Osteocyte (in vitro differentiated cells): Measurements from ENCODE around the gene ZNF343. TPM values are rescaled to one million over a fixed set of nuclear protein-coding genes. Genes with fewer than 3 reads are reported as not detected.
"Not testable (repeated sequence)": the region's sequence is repeated elsewhere in the genome, so short reads cannot be mapped to it uniquely, and the experiment has no call there.

Experiments used
- DNase-seq: peaks from one replicate; pipeline ENCODE4 v3.0.0; 2021; ENCODE audit warnings: mixed read lengths; ENCODE audit not compliant: unreplicated experiment; ENCODE audit errors: extremely low spot score
- H3K27ac Mint-ChIP-seq: one replicate; pipeline ENCODE4 v1.8.0; 2021; ENCODE audit warnings: mild to moderate bottlenecking, mixed read lengths; ENCODE audit not compliant: unreplicated experiment
- H3K27me3 Mint-ChIP-seq: one replicate; pipeline ENCODE4 v1.8.0; 2021; ENCODE audit warnings: mixed read lengths; ENCODE audit not compliant: unreplicated experiment
- H3K36me3 Mint-ChIP-seq: one replicate; pipeline ENCODE4 v1.8.0; 2021; ENCODE audit warnings: mixed read lengths; ENCODE audit not compliant: unreplicated experiment
- H3K4me1 Mint-ChIP-seq: one replicate; pipeline ENCODE4 v1.8.0; 2021; ENCODE audit warnings: mixed read lengths; ENCODE audit not compliant: unreplicated experiment
- H3K4me3 Mint-ChIP-seq: one replicate; pipeline ENCODE4 v1.8.0; 2021; ENCODE audit warnings: mild to moderate bottlenecking, moderate library complexity, mixed read lengths; ENCODE audit not compliant: unreplicated experiment
- H3K9me3 Mint-ChIP-seq: one replicate; pipeline ENCODE4 v1.8.0; 2021; ENCODE audit warnings: mixed read lengths; ENCODE audit not compliant: unreplicated experiment
- total RNA-seq: library from RNA; stranded (reverse); gene quantifications from 2 replicates; pipeline ENCODE4 v1.2.1, GENCODE V29; 2021
- TF ChIP-seq, protein P1 (sequence below): fragments of 200-600 bp; sonication (generic); IDR thresholded peaks from 2 replicates; pipeline ENCODE4 v1.5.0; 2021; ENCODE audit warnings: antibody characterized with exemption, mild to moderate bottlenecking, moderate library complexity

The ZNF343 gene
- total RNA-seq, 1 donor from 2014 or later: 11.4 TPM

- TF ChIP-seq, protein P1, sequence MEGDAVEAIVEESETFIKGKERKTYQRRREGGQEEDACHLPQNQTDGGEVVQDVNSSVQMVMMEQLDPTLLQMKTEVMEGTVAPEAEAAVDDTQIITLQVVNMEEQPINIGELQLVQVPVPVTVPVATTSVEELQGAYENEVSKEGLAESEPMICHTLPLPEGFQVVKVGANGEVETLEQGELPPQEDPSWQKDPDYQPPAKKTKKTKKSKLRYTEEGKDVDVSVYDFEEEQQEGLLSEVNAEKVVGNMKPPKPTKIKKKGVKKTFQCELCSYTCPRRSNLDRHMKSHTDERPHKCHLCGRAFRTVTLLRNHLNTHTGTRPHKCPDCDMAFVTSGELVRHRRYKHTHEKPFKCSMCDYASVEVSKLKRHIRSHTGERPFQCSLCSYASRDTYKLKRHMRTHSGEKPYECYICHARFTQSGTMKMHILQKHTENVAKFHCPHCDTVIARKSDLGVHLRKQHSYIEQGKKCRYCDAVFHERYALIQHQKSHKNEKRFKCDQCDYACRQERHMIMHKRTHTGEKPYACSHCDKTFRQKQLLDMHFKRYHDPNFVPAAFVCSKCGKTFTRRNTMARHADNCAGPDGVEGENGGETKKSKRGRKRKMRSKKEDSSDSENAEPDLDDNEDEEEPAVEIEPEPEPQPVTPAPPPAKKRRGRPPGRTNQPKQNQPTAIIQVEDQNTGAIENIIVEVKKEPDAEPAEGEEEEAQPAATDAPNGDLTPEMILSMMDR: no peak
- DNase-seq: no peak
- Mint-ChIP-seq H3K4me1 (peaks cover 12% of the 10 kb centered on the region), H3K4me3 (no peak overlapping the region), H3K27me3 (peaks cover 4% of the 10 kb centered on the region), H3K27ac (no peak overlapping the region), H3K36me3 (no peaks in the 10 kb centered on the region), H3K9me3 (no peaks in the 10 kb centered on the region)
These were observed 6.5 kb upstream of the ZNF343 start for GRCh38 chr20:2515203-2515602.

DNA sequence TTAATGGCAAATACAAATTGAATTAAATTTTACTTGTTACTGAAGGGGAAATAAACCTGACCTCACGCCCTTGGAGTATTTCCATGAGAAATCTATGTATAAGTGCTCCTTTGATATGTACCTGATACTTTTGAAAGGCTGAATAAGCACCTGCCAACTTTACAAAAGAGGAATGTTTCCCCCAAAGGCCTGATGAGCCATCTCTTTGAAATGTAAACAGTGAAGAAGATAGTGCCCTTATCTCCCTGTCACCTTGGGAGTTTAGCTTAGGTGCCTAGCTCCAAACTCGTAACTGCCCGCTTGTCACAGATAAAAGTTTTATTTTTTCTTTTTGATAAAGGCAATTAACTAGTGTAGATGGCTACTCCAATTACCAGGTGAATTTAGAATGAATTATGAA lies 1.1 kb upstream of the ZNF343 start:
- Mint-ChIP-seq H3K36me3 (peaks cover 4% of the 10 kb centered on the region), H3K9me3 (no peaks in the 10 kb centered on the region), H3K27ac (no peak overlapping the region), H3K27me3 (peaks cover 4% of the 10 kb centered on the region), H3K4me3 (peak overlapping the region; percentile 14), H3K4me1 (peaks cover 13% of the 10 kb centered on the region)
- no peak for DNase-seq
- TF ChIP-seq, protein P1: no peak

- Mint-ChIP-seq H3K27ac (peak overlapping the region; percentile 96), H3K9me3 (no peaks in the 10 kb centered on the region), H3K4me1 (peaks cover 12% of the 10 kb centered on the region), H3K27me3 (peaks cover 4% of the 10 kb centered on the region), H3K36me3 (peaks cover 4% of the 10 kb centered on the region), H3K4me3 (peak overlapping the region; percentile 100)
- DNase-seq: no peak
- TF ChIP-seq, protein P1: no peak
These were observed 710 bp upstream of the ZNF343 start for GRCh38 chr20:2509468-2509781.

DNA sequence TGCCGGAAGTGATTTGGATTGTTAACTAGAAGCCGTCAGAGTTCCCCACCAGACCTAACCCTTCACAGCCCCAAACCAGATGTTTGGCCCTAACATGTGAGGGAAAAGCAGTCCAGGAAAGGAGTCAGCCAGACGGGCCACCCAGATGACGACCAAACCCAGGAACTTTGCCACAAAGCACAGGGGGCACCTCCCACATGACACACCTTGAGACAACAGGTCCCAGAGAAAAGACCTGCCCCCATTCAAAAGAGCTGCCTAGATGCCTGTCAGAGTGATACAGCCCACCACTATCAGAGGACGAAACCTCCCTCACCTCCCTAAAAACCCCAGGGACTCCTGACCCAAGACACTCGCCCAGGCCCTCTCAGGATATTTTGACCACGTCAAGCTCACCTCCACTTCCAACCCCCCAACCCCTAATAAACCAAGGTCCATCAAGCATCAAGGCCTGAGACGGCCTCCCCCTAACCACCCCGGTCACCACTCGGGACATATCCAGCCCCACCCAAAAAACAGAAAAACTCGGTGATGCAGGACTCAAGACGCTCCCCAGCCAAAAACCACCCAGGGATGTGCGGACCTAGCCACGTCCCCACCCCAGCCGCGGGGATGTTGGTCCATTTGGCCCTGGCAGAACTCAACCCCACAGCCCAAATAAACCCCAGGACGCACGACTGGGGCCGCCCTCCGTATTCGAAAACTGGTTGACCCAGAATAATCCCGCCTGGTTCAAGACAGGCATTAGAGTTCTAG lies 662 bp downstream of the ZNF343 start:
- TF ChIP-seq, protein P1: no peak
- peak overlapping the region; percentile 100 for H3K4me3 Mint-ChIP-seq
- H3K36me3 Mint-ChIP-seq: peaks cover 4% of the 10 kb centered on the region
- DNase-seq: no peak
- H3K27ac Mint-ChIP-seq: peak overlapping the region; percentile 96
- peaks cover 2% of the 10 kb centered on the region for H3K9me3 Mint-ChIP-seq
- peaks cover 12% of the 10 kb centered on the region for H3K4me1 Mint-ChIP-seq
- no peaks in the 10 kb centered on the region for H3K27me3 Mint-ChIP-seq

DNA sequence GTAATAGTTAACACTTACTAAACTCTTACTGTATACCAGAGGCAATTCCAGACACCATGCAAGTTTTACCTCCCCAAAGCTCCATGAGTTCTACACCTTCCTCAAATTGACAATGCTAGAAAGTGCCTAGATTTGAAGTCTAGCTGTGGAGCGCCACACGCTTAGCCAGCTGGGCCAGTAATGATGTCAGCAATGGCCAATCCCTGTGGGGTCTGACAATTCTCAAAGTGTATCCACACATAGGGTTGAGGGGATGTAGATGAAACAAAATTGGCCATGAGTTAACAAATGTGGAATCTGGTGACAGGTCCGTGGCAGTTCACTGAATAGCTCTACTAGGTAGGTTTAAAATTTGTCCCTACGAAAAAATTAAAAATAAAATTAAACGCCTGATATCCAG lies 1.3 kb downstream of the ZNF343 start:
- no peak for DNase-seq
- Mint-ChIP-seq H3K9me3 (peaks cover 4% of the 10 kb centered on the region), H3K36me3 (peaks cover 4% of the 10 kb centered on the region), H3K27ac (no peak overlapping the region), H3K4me1 (peaks cover 12% of the 10 kb centered on the region), H3K27me3 (no peaks in the 10 kb centered on the region), H3K4me3 (peak overlapping the region; percentile 100)
- TF ChIP-seq, protein P1: no peak

- peaks cover 12% of the 10 kb centered on the region for H3K4me1 Mint-ChIP-seq
- H3K27me3 Mint-ChIP-seq, DNase-seq, H3K27ac Mint-ChIP-seq, H3K4me3 Mint-ChIP-seq, H3K36me3 Mint-ChIP-seq, H3K9me3 Mint-ChIP-seq: not testable (repeated sequence)
These were observed 2.3 kb downstream of the ZNF343 start for GRCh38 chr20:2506426-2506825.

- H3K36me3 Mint-ChIP-seq: peaks cover 13% of the 10 kb centered on the region
- H3K4me1 Mint-ChIP-seq: peaks cover 12% of the 10 kb centered on the region
- not testable (repeated sequence) for H3K9me3 Mint-ChIP-seq, H3K27me3 Mint-ChIP-seq, DNase-seq, H3K27ac Mint-ChIP-seq, H3K4me3 Mint-ChIP-seq
These were observed 3.9 kb downstream of the ZNF343 start for GRCh38 chr20:2504803-2505202.
